CD4-positive, alpha-beta T cell (primary cell): ENCODE results near the gene TAOK1. TPM values are rescaled to one million over a fixed set of nuclear protein-coding genes. Genes with fewer than 3 reads are reported as not detected.

Experiments used
- ATAC-seq: fragments of 200-7000 bp; cut with Tn5 transposase; one replicate; pipeline ENCODE4 v1.10.0; 2022; ENCODE audit warnings: mild to moderate bottlenecking; ENCODE audit not compliant: poor library complexity
- CTCF ChIA-PET: fragments of 350-600 bp; sonication (Branson Sonifier 250); formaldehyde crosslinking; loops from one replicate; lab custom pipeline; 2021; ENCODE audit warnings: antibody characterized with exemption, inconsistent platforms; lab: Charles Lee
- POLR2A ChIA-PET: fragments of 350-600 bp; sonication (Branson Sonifier 250); formaldehyde crosslinking; loops from one replicate; lab custom pipeline; 2021; ENCODE audit warnings: antibody characterized with exemption, inconsistent platforms; lab: Charles Lee
- DNase-seq, 14 experiments: peaks; one replicate each; pipeline ENCODE4 v3.0.0-alpha.2; 2013 to 2020; ENCODE audit warnings: mixed read lengths in 2 of 14
- H3K27ac ChIP-seq, 2 donors: one replicate each; pipeline versions ENCODE4 v1.5.1 to v1.7.0; 2013; ENCODE audit warnings: low read length in 2 of 2, low read depth in 1 of 2, mild to moderate bottlenecking in 1 of 2
- H3K27me3 ChIP-seq, 2 experiments: 1 replicate in 1 of 2; 2 replicates in 1 of 2; pipeline versions ENCODE4 v1.6.1 to v1.7.0; 2013; ENCODE audit warnings: low read length in 2 of 2, control low read depth in 1 of 2, mild to moderate bottlenecking in 1 of 2, moderate library complexity in 1 of 2; ENCODE audit not compliant: insufficient read depth in 2 of 2, control insufficient read depth in 1 of 2
- H3K36me3 ChIP-seq: one replicate; pipeline ENCODE4 v1.6.1; 2013; ENCODE audit warnings: low read length, control low read depth; ENCODE audit not compliant: insufficient read depth
- H3K4me1 ChIP-seq: one replicate; pipeline ENCODE4 v1.6.1; 2013; ENCODE audit warnings: low read length, control low read depth; ENCODE audit not compliant: insufficient read depth
- H3K4me3 ChIP-seq: one replicate; pipeline ENCODE4 v1.5.1; 2013; ENCODE audit warnings: mild to moderate bottlenecking, low read length, moderate library complexity
- H3K9me3 ChIP-seq, 2 experiments: 1 replicate in 1 of 2; 2 replicates in 1 of 2; pipeline versions ENCODE4 v1.6.1 to v1.7.0; 2013; ENCODE audit warnings: low read length in 2 of 2, mild to moderate bottlenecking in 2 of 2, control low read depth in 1 of 2, moderate library complexity in 1 of 2; ENCODE audit not compliant: control insufficient read depth in 1 of 2, insufficient read depth in 1 of 2
- H3K27ac Mint-ChIP-seq: one replicate; pipeline ENCODE4 v1.8.0; 2020; ENCODE audit warnings: mixed read lengths
- H3K27me3 Mint-ChIP-seq: one replicate; pipeline ENCODE4 v1.8.0; 2021; ENCODE audit warnings: mixed read lengths
- H3K36me3 Mint-ChIP-seq: one replicate; pipeline ENCODE4 v1.8.0; 2021; ENCODE audit warnings: low read depth, mixed read lengths
- H3K4me1 Mint-ChIP-seq: one replicate; pipeline ENCODE4 v1.8.0; 2021; ENCODE audit warnings: low read depth, mixed read lengths
- H3K4me3 Mint-ChIP-seq: one replicate; pipeline ENCODE4 v1.8.0; 2020; ENCODE audit warnings: mild to moderate bottlenecking, mixed read lengths
- H3K9me3 Mint-ChIP-seq: one replicate; pipeline ENCODE4 v1.8.0; 2020; ENCODE audit warnings: mixed read lengths
- intact Hi-C, 2 experiments: fragments of 100-400 bp; cut with DNase I in 1 of 2; cut with micrococcal nuclease in 1 of 2; formaldehyde crosslinking; loops; one replicate each; pipeline versions ENCODE4 v1.15.1 to v1.9.0; 2023 to 2025; cut with DNase I, micrococcal nuclease
- total RNA-seq, 174 experiments: library from RNA in 2 of 174; stranded (reverse) in 2 of 174; gene quantifications; one replicate each; pipeline ENCODE4 v1.2.3 and lab custom pipeline; 2021 to 2026
- TF ChIP-seq, protein P1 (sequence below): fragments of 200-600 bp; IDR thresholded peaks from one replicate; pipeline ENCODE4 v1.8.0; 2022; ENCODE audit warnings: antibody characterized with exemption, mild to moderate bottlenecking

The TAOK1 gene
- total RNA-seq, 2 experiments from 2014 or later, result 33.1 to 33.8 TPM

DNA sequence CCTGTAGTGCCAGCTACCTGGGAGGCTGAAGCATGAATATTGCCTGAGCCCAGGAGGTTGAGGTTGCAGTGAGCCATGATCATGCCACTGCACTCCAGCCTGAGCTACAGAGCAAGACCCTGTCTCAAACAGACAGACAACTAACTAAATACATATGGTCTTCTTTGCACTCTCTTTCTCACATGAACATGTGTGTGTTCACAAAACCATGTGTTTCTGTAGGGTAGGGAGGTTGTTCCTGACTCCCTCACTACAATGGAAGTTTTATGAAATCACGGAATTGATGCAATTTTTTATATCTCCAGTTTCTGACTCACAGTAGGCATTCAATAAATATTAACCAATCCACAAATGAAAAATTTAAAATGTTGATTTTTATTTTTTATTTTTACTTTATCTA, 128.2 kb downstream of the TAOK1 start:
- Histone ChIP-seq H3K36me3 (peaks cover 66% of the 10 kb centered on the region), H3K4me3 (no peak overlapping the region), H3K9me3 (no peaks in the 10 kb centered on the region), H3K27me3 (no peaks in the 10 kb centered on the region), H3K27ac (no peak overlapping the region), H3K4me1 (no peaks in the 10 kb centered on the region)
- TF ChIP-seq, protein P1, sequence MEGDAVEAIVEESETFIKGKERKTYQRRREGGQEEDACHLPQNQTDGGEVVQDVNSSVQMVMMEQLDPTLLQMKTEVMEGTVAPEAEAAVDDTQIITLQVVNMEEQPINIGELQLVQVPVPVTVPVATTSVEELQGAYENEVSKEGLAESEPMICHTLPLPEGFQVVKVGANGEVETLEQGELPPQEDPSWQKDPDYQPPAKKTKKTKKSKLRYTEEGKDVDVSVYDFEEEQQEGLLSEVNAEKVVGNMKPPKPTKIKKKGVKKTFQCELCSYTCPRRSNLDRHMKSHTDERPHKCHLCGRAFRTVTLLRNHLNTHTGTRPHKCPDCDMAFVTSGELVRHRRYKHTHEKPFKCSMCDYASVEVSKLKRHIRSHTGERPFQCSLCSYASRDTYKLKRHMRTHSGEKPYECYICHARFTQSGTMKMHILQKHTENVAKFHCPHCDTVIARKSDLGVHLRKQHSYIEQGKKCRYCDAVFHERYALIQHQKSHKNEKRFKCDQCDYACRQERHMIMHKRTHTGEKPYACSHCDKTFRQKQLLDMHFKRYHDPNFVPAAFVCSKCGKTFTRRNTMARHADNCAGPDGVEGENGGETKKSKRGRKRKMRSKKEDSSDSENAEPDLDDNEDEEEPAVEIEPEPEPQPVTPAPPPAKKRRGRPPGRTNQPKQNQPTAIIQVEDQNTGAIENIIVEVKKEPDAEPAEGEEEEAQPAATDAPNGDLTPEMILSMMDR, result no peak
- ATAC-seq (no peak), DNase-seq (no peak)
- Mint-ChIP-seq H3K4me1 (no peaks in the 10 kb centered on the region), H3K27ac (no peak overlapping the region), H3K36me3 (peaks cover 69% of the 10 kb centered on the region), H3K27me3 (no peaks in the 10 kb centered on the region), H3K9me3 (no peaks in the 10 kb centered on the region), H3K4me3 (no peak overlapping the region)
- CTCF ChIA-PET, result no interaction called here
- intact Hi-C loops, result no loop called here
- POLR2A ChIA-PET, result no interaction called here

DNA sequence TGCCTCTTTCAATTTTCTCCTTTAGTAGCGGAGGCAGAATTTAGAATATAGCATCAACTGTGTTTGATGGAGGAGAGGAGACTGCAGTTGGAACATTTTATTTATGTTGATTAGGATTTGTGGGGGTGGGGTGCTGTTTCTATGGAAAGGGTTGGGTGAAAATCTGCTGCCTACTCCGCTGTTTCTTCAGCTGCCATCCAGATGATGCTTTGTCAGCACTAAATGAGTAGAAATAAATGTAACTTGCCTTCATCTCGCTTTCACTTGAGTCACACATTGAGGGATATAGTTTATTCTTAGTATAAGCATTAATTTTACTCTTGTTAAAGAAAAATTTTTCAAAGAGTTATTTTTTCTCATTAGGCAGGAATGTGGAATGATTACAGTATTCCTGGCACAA, 134.5 kb downstream of the TAOK1 start:
- Mint-ChIP-seq H3K4me3 (no peak overlapping the region), H3K27ac (peak overlapping the region; percentile 33), H3K4me1 (no peaks in the 10 kb centered on the region), H3K36me3 (peaks cover 66% of the 10 kb centered on the region), H3K27me3 (no peaks in the 10 kb centered on the region), H3K9me3 (no peaks in the 10 kb centered on the region)
- Histone ChIP-seq H3K27ac (no peak overlapping the region), H3K4me3 (no peak overlapping the region), H3K36me3 (peaks cover 49% of the 10 kb centered on the region), H3K9me3 (no peaks in the 10 kb centered on the region), H3K4me1 (no peaks in the 10 kb centered on the region), H3K27me3 (no peaks in the 10 kb centered on the region)
- TF ChIP-seq, protein P1, result no peak
- ATAC-seq (no peak), DNase-seq (no peak)
- ChIA-PET POLR2A (no interaction called here), CTCF (interaction anchor here (1.5 kb wide), 1 partner anchor 155 kb away, joined by 3 read pairs; no protein-coding TSS in a partner anchor)
- intact Hi-C loops, result no loop called here

DNA sequence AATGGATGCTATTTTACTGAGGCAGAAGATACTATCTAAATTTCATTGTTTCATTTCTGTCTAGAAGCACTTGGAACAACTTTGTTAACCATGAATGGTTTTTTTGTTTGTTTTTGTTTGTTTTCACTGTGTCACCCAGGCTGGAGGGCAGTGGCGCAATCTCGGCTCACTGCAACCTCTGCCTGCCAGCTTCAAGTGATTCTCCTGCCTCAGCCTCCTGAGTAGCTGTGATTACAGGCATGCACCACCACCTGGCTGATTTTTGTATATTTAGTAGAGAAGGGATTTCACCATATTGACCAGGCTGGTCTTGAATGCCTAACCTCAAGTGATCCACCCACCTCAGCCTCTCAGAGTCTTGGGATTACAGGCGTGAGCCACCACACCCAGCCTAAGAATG, 136.2 kb downstream of the TAOK1 start:
- no peaks in the 10 kb centered on the region for H3K9me3 ChIP-seq
- H3K27ac ChIP-seq, result no peak overlapping the region
- CTCF ChIA-PET, result no interaction called here
- no peak overlapping the region for H3K4me3 ChIP-seq
- H3K9me3 Mint-ChIP-seq, result no peaks in the 10 kb centered on the region
- no peaks in the 10 kb centered on the region for H3K27me3 ChIP-seq
- DNase-seq, result no peak
- peaks cover 66% of the 10 kb centered on the region for H3K36me3 Mint-ChIP-seq
- H3K36me3 ChIP-seq, result peaks cover 46% of the 10 kb centered on the region
- H3K4me1 Mint-ChIP-seq, result no peaks in the 10 kb centered on the region
- intact Hi-C loops, result no loop called here
- POLR2A ChIA-PET, result no interaction called here
- no peaks in the 10 kb centered on the region for H3K27me3 Mint-ChIP-seq
- H3K4me3 Mint-ChIP-seq, result no peak overlapping the region
- ATAC-seq, result no peak
- TF ChIP-seq, protein P1, result no peak
- H3K27ac Mint-ChIP-seq, result no peak overlapping the region
- no peaks in the 10 kb centered on the region for H3K4me1 ChIP-seq
